BJ (cell line): ENCODE data around the gene PDE7B. TPM values are rescaled to one million over a fixed set of nuclear protein-coding genes. Genes with fewer than 3 reads are reported as not detected.

ENCODE experiments used
- CTCF ChIA-PET: fragments of 350-600 bp; formaldehyde crosslinking; extraction: SDS; loops from one replicate; lab custom pipeline; 2021; ENCODE audit warnings: antibody characterized with exemption, inconsistent platforms; lab: Yijun Ruan, JAX
- POLR2A ChIA-PET: fragments of 300-600 bp; sonication (Branson Sonifier 250); formaldehyde crosslinking; extraction: SDS; loops from one replicate; lab custom pipeline; 2021; ENCODE audit warnings: antibody characterized with exemption; lab: Charles Lee
- DNase-seq: peaks from one replicate; pipeline ENCODE4 v3.0.0-alpha.2; 2011; ENCODE audit warnings: low read depth
- H3K27me3 ChIP-seq: 2 replicates; pipeline ENCODE4 v1.6.0; 2011; ENCODE audit warnings: low read length; ENCODE audit not compliant: control insufficient read depth, insufficient read depth
- H3K36me3 ChIP-seq: 2 replicates; pipeline ENCODE4 v1.5.1; 2011; ENCODE audit warnings: low read length; ENCODE audit not compliant: control insufficient read depth, insufficient read depth
- H3K4me3 ChIP-seq: 2 replicates; pipeline ENCODE4 v1.5.1; 2011; ENCODE audit warnings: low read depth, mild to moderate bottlenecking, control low read depth, low read length
- CTCF ChIP-seq: IDR thresholded peaks from 2 replicates; pipeline ENCODE4 v1.5.1; 2011; ENCODE audit warnings: low read depth, mild to moderate bottlenecking, control low read depth, inconsistent platforms, low read length, moderate library complexity; ENCODE audit not compliant: insufficient read depth
- polyA plus RNA-seq: library from polyadenylated mRNA; depleted of rRNA; stranded (reverse); fragments of >200 nt; gene quantifications from 2 replicates; pipeline ENCODE4 v1.2.3, GENCODE V29; 2011

Gene PDE7B
- polyA plus RNA-seq, 1 experiment = 2.7 TPM

- Histone ChIP-seq H3K4me3 (no peak overlapping the region), H3K27me3 (no peaks in the 10 kb centered on the region), H3K36me3 (no peaks in the 10 kb centered on the region)
- TF ChIP-seq CTCF = no peak
- ChIA-PET POLR2A (no interaction called here), CTCF (no interaction called here)
- no peak for DNase-seq
Measured at GRCh38 chr6:135819665-135820064, 31.8 kb upstream of the PDE7B start.

DNA sequence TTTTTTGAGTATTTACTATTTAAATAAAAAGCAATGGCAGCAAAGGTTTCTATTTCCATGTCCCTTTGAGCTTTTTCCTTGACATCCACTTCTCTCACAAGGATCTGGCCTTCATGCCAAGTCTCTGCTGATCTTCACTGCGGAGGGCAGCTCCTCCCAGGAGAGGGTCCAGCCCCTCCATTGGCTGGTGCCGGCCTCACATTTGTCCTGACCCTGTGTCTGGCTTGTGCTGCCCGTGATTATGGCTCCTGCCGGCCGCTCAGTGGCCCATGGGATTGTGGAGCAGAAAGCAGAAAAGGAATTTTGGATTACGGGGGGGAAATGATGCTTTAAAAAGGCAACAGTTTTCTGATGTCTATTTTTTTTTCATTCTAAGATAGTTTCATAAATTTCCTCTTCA lies 31.2 kb upstream of the PDE7B start:
- CTCF ChIA-PET = no interaction called here
- no peak overlapping the region for H3K4me3 ChIP-seq
- no peak for DNase-seq
- POLR2A ChIA-PET = no interaction called here
- no peaks in the 10 kb centered on the region for H3K36me3 ChIP-seq
- no peaks in the 10 kb centered on the region for H3K27me3 ChIP-seq
- no peak for TF ChIP-seq CTCF

DNA sequence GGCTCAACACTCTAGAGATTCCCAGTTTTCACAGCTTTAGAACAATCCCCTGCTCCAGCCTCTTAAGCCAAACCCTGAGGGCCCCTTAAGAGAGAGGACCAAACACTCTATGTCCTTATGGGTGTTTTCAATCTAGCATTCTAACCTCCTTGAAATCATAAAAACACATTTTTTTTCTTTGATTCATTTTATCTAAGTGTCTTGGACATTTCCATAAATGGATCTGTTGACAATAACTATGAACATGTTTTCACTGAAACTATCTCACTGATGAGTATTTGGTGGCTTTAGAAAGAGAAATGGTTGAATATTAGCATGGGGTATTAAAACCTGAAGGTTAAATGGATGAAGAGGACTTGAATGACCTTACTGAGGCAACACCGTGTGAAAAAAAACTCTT lies 27.6 kb upstream of the PDE7B start:
- H3K4me3 ChIP-seq = no peak overlapping the region
- CTCF ChIA-PET = no interaction called here
- DNase-seq = no peak
- no peaks in the 10 kb centered on the region for H3K27me3 ChIP-seq
- H3K36me3 ChIP-seq = no peaks in the 10 kb centered on the region
- TF ChIP-seq CTCF = no peak
- POLR2A ChIA-PET = no interaction called here

GRCh38 chr6:135826236-135826804 lies 25.2 kb upstream of the PDE7B start:
- POLR2A ChIA-PET = no interaction called here
- no peak for TF ChIP-seq CTCF
- CTCF ChIA-PET = no interaction called here
- no peak for DNase-seq
- Histone ChIP-seq H3K4me3 (no peak overlapping the region), H3K27me3 (no peaks in the 10 kb centered on the region), H3K36me3 (no peaks in the 10 kb centered on the region)

GRCh38 chr6:135828021-135828420 lies 23.5 kb upstream of the PDE7B start:
- POLR2A ChIA-PET = no interaction called here

More at GRCh38 chr6:135828021-135828420, 23.5 kb upstream of the PDE7B start:
- no peaks in the 10 kb centered on the region for H3K36me3 ChIP-seq
- H3K27me3 ChIP-seq = no peaks in the 10 kb centered on the region; the same call in 1 of the 2 replicates
- no peak for DNase-seq
- CTCF ChIA-PET = no interaction called here
- TF ChIP-seq CTCF = no peak
- no peak overlapping the region for H3K4me3 ChIP-seq
